Adrenal gland (tissue), 12 donors: ENCODE measurements around the gene CALM1. TPM values are rescaled to one million over a fixed set of nuclear protein-coding genes. Genes with fewer than 3 reads are reported as not detected.

Experiments used
- DNase-seq, 7 donors: peaks; one replicate each; pipeline ENCODE4 v3.0.0-alpha.2; 2019 to 2020
- H3K27ac ChIP-seq, 5 donors: fragments of 200-600 bp; sonication (generic) in 4 of 5; 1 replicate in 3 of 5; 2 replicates in 2 of 5; pipeline versions ENCODE4 v1.5.1 to v1.8.0; 2016 to 2020; ENCODE audit warnings: mild to moderate bottlenecking in 1 of 5
- H3K27me3 ChIP-seq: fragments of 200-600 bp; 2 replicates; pipeline ENCODE4 v1.8.0; 2021
- H3K36me3 ChIP-seq, 2 donors: fragments of 200-600 bp; replicated peaks in 1 of 2; 1 replicate in 1 of 2; 2 replicates in 1 of 2; pipeline versions ENCODE4 v1.5.1 to v1.8.0; 2018 to 2022
- H3K4me1 ChIP-seq, 2 donors: fragments of 200-600 bp; replicated peaks in 1 of 2; 1 replicate in 1 of 2; 2 replicates in 1 of 2; pipeline versions ENCODE4 v1.5.1 to v1.8.0; 2018 to 2021
- H3K4me3 ChIP-seq, 4 donors: fragments of 200-600 bp; sonication (generic) in 3 of 4; one replicate each; pipeline ENCODE4 v1.5.1; 2016 to 2018
- H3K9me3 ChIP-seq, 3 donors: fragments of 200-600 bp; sonication (generic) in 1 of 3; replicated peaks in 1 of 3; 1 replicate in 2 of 3; 2 replicates in 1 of 3; pipeline versions ENCODE4 v1.5.1 to v1.8.0; 2016 to 2021
- POLR2A ChIP-seq, 2 donors: fragments of 450-650 bp; IDR thresholded peaks; one replicate each; pipeline ENCODE4 v1.6.1; 2017; ENCODE audit warnings: antibody characterized with exemption in 2 of 2, mild to moderate bottlenecking in 2 of 2, moderate library complexity in 1 of 2
- WGBS, 4 donors: extraction: QIAGEN DNeasy Blood & Tissue Kit in 2 of 4; methylation state at CpG; one replicate each; pipeline versions ENCODE4 v1.1.5 to v1.1.7; 2013 to 2017; 5-methylcytosine and 5-hydroxymethylcytosine counted together
- intact Hi-C, 2 donors: fragments of 100-400 bp; cut with DNase I; formaldehyde crosslinking; loops; one replicate each; pipeline versions ENCODE4 v1.14.1 to v1.15.0; 2022 to 2023
- polyA plus RNA-seq, 3 donors: library from polyadenylated mRNA; stranded (reverse); fragments of 200-250 nt in 2 of 3; fragments of 350-450 nt in 1 of 3; fragmentation: Illumina TruSeq in 1 of 3; extraction: RNeasy Lipid Tissue Mini Kit (QIAGEN cat#74804) in 1 of 3; gene quantifications; one replicate each; pipeline ENCODE4 v1.2.3, GENCODE V29; 2013 to 2014
- total RNA-seq, 9 donors: library from RNA; depleted of rRNA in 4 of 9; stranded (reverse); fragments of >200 nt in 4 of 9; fragments of 120-200 nt in 1 of 9; fragmentation: NEBNext Ultra II Directional in 1 of 9; extraction: Animal tissue kit (Norgen Biotek cat#: 25700) in 1 of 9; gene quantifications; one replicate each; pipeline versions ENCODE4 v1.1.0 to v1.2.4, GENCODE V29; 2013 to 2023
- TF ChIP-seq, protein P1 (sequence below), 6 experiments: fragments of 450-650 bp in 4 of 6; fragments of 200-600 bp in 2 of 6; sonication (generic) in 1 of 6; IDR thresholded peaks; 1 replicate in 5 of 6; 2 replicates in 1 of 6; pipeline versions ENCODE4 v1.5.1 to v1.8.0; 2016 to 2021; ENCODE audit warnings: antibody characterized with exemption in 6 of 6, mild to moderate bottlenecking in 2 of 6, moderate library complexity in 1 of 6
- donor health status: healthy with polysubstance abuse.
- donor health status: Bipolar disorder and iron deficiency.
- donor health status: DM: yes; HTN: yes; CAD: no.
- donor health status: DM: no; HTN: no; CAD: no.
- donor health status: DM: no; HTN: no; CAD: no.
- donor health status: DM: yes; HTN: yes; CAD: no.

CALM1 gene
- total and polyA plus RNA-seq, 12 donors: 153 to 402 (median 232) TPM

DNA sequence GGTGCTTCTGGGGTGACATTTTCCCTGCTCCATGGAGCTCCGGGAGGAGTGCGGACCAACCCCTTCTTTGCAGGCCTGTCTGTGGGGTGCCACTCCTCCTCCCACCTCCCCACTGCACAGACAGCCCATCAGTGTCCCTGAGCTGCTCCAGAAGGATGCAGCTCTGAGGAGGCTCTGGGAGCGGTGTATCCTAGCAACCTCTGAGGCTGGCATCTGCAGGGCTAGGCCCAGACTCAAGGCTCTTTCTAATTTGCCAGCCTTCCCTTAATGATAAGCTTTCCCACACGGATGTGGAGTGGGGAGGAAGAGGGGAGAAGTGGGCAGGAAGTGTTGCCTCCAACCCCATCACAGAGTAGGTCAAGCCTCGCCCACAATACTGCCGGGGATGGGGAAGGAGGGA, 59.7 kb downstream of the CALM1 start:
- TF ChIP-seq, protein P1, sequence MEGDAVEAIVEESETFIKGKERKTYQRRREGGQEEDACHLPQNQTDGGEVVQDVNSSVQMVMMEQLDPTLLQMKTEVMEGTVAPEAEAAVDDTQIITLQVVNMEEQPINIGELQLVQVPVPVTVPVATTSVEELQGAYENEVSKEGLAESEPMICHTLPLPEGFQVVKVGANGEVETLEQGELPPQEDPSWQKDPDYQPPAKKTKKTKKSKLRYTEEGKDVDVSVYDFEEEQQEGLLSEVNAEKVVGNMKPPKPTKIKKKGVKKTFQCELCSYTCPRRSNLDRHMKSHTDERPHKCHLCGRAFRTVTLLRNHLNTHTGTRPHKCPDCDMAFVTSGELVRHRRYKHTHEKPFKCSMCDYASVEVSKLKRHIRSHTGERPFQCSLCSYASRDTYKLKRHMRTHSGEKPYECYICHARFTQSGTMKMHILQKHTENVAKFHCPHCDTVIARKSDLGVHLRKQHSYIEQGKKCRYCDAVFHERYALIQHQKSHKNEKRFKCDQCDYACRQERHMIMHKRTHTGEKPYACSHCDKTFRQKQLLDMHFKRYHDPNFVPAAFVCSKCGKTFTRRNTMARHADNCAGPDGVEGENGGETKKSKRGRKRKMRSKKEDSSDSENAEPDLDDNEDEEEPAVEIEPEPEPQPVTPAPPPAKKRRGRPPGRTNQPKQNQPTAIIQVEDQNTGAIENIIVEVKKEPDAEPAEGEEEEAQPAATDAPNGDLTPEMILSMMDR (IDR thresholded peaks at IDR 0.05): no peak
- TF ChIP-seq POLR2A (IDR thresholded peaks at IDR 0.05): no peak
- WGBS, 4 donors: 66 to 75% (median 67%) methylated on average over 5 to 6 of the region's 6 CpGs
- H3K27ac ChIP-seq: peak overlapping the region in 1 of 5 donors; percentile 17
- intact Hi-C loops: no loop called here
- no peaks in the 10 kb centered on the region for H3K9me3 ChIP-seq
- no peaks in the 10 kb centered on the region for H3K36me3 ChIP-seq
- no peak overlapping the region for H3K4me3 ChIP-seq
- DNase-seq: no peak
- peaks cover 0 to 6% of the 10 kb centered on the region in 2 donors for H3K4me1 ChIP-seq
- no peaks in the 10 kb centered on the region for H3K27me3 ChIP-seq

DNA sequence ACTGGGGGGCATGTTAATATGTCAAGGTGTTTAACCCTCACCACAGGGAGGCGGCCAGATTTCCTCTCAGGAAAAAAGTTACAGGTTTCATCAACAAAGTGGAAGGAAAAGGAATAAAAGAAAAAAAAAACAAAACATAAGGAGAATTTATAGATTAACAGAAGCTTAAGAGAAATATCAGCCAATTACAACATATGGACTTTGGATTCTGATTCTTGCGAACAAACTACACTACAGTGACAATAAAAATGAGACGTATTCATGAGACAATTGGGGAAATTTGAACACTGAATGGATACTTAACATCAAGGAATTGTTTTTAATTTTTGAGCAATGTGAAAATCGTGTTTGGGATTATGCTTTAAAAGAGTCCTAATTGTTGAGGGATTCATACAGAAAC, 60.4 kb downstream of the CALM1 start:
- Histone ChIP-seq H3K27ac (no peak overlapping the region), H3K4me1 (peaks cover 0 to 6% of the 10 kb centered on the region in 2 donors), H3K9me3 (no peaks in the 10 kb centered on the region), H3K27me3 (no peaks in the 10 kb centered on the region), H3K36me3 (no peaks in the 10 kb centered on the region), H3K4me3 (no peak overlapping the region)
- 62 to 85% (median 74%) methylated on average over 4 of the region's 4 CpGs for WGBS, 4 donors
- no peak for TF ChIP-seq POLR2A (IDR thresholded peaks at IDR 0.05)
- TF ChIP-seq, protein P1 (IDR thresholded peaks at IDR 0.05): no peak
- intact Hi-C loops: no loop called here
- no peak for DNase-seq

Other genes starting within 250 kb of the CALM1 start
- gene PSMC1, start 140.5 kb upstream of the CALM1 start, total RNA-seq: 100 to 1,000 TPM in 4 of 9 donors, 10 to 100 TPM in 5; 75.0 to 319 (median 89.1) TPM
- 100 to 1,000 TPM in 1 of 3 donors, 10 to 100 TPM in 2; 67.1 to 456 (median 82.3) TPM for gene PSMC1, start 140.5 kb upstream of the CALM1 start, polyA plus RNA-seq
- 10 to 100 TPM in 8 of 9 donors, 1 to 10 TPM in 1; 9.2 to 24.8 (median 19.4) TPM for gene NRDE2, start 65.1 kb upstream of the CALM1 start, total RNA-seq
- gene NRDE2, start 65.1 kb upstream of the CALM1 start, polyA plus RNA-seq: 10 to 100 TPM in 2 of 3 donors, 1 to 10 TPM in 1; 9.2 to 25.6 (median 13.5) TPM